Fibroblast of peridontal ligament (primary cell): Measurements from ENCODE around the gene ZPR1.

Source experiments
- DNase-seq: peaks from one replicate; pipeline ENCODE4 v3.0.0-alpha.2; 2010; ENCODE audit errors: extremely low read depth

ZPR1 gene

DNA sequence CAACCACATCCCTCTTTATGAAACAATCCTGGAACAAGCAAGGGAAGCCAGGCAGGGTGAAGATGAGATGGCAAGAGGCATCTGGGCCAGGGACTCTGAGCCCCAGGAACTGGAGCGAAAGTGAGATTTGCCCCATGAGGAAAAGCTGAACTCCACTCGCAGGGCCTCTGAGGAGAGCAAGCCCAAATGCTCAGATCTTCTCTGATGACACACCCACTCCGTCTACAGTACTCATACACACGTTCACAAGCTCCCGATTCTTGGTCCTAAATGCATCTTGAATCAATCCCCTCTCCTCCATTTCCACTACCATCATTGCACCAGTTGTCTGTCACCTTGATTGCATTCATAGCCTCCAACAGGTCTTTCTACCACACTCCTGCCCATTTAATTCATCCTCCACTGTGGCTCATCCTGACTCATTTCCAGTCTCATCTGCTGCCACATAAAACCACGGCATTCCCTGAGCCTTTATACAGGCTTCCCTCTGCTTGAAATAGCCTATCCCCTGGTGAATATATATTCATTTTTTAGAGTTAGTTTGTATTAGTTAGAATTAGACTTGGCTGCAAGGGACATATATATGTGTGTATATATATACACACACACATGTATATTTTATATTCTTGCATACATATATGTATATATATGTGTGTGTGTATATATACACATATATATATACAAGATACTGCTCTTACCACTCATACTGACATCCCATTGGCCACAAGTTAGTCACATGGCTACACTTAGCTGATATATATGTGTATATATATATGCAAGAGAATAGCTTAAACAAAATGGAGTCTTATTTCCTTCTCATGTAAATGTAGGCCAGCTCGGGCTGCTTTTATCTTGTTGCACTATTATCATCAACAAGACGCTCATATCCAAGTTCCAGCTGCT lies 5.3 kb upstream of the ZPR1 start:
- DNase-seq: peak; percentile 61

DNA sequence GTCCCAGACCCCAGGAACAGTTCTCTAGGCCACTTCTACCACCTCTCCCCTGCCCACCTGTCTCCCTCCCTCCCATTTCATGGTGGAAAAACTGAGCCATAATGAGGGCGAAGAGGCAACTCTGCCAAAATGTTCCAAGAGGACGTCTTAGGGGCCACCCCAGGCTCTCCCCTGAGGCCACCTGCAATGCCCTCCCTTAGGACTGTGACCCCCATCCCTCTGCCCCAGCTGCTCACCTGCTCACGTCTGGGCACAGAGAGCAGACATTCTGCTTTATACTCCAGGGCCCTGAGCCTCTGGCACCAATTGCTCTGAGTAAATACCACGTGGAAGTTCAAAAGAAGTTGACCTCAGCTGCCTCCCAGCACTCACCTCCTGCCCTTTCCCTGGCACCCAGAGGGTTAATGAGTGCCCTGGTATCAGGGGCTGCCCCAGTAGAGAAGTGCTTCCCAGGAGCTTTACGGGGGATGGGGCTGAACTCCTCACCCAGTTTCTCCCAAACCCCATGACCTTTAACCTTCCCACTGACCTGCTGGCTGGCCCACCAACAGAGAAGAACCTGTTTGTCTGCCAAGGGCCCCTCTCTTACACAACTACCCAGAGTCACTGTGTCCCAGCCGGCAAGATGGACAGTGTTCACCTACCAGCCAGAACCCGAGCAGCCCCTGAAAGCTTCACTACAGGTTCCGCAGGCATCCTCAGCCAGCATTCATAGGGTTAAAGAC lies 4.5 kb upstream of the ZPR1 start:
- DNase-seq: no peak

DNA sequence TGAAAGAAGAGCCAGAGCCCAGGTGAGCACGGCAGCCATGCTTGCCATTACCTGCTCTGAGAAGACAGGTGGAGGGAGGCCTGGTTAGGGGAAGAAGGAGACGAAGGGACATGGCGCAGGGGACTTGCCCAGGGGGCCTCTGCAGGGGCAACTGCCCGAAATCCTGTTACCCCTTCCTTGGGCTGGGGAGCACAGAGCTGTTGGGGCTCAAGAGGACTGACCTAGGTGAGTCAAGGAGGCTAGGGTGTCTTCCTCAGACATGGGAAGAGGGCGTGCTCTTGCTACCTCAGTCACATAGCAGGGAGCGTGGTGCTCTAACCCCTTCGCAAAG lies 4.0 kb upstream of the ZPR1 start, which contains the start of gene APOA5:
Gene APOA5 (minus strand): TSS at position 67 of the 331 bp plus-strand sequence. CDS start 19 bp downstream, at position 48.
- DNase-seq: no peak

DNA sequence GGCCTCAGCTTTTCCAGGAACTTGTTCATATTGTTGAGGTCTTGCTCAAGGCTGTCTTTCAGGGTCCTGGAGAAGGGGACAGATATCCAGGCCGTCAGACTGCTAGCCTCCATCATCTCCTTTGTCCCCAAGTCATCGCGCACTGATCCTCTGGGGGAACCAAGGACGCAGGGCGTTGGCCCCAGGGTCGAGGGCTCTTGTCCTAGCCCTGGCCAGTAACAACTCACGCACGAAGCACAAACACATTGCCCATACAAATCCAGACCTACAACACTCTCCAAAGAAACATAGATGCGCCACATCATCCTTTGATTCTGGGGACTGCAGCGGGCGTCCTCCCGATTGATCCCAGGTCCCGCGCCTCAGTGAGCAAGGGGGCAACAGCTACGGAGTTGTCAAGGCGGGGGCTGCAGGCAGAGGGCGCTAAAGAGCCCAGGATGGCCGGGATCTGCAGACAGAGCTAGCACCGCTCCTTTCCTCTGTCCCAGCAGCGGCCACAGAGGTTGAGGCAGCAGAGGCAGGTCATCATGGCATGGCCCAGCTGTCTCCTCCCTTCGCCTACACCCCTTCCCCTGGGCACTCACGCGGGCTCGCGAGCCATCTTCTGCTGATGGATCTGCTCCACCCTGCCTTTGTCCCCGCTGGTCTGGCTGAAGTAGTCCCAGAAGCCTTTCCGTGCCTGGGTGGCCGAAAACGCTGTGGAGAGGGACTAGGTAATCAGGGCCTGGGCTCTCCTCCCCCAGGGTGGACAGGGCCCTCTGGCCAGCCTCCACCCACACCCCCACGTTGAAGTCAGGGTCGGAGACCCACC lies 3.4 kb upstream of the ZPR1 start:
- DNase-seq: peak; percentile 63

DNA sequence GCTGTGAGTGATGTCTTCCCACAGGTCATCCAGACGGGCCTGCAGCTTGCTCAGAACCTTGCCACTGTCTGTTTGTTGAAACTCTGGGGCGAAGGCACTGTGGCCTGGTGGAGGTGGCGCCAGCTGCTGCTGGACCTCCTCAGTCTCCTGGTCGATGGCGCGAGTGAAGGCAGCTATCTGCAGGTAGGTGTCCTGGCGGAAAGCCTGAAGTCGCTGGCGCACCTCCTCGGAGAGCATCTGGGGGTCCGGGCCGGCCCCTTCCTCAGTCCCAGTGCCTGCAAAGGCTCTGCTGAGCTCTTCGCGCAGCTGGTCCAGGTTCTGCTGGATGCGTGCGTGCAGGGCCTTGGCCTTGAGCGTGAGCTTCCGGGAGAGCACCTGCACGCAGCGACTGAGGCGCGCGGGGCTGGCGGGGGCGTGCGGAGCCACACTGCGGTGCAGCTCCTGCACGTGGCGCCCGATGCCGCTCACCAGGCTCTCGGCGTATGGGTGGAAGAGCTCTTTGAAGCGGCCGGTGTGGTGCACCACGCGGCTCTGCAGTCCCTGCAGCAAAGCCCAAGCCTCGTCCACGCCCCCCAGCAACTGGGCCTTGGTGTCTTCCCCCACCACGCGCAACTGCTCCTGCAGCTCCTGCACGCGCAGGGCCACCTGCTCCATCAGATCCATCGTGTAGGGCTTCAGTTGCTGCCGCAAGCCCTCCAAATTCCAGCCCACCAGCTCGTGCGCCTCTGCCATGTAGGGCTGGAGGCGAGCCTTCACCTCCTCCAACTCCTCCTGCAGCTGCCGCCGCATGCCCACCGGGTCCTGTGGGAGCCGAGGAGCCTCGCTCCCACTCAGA lies 2.6 kb upstream of the ZPR1 start:
- no peak for DNase-seq

DNA sequence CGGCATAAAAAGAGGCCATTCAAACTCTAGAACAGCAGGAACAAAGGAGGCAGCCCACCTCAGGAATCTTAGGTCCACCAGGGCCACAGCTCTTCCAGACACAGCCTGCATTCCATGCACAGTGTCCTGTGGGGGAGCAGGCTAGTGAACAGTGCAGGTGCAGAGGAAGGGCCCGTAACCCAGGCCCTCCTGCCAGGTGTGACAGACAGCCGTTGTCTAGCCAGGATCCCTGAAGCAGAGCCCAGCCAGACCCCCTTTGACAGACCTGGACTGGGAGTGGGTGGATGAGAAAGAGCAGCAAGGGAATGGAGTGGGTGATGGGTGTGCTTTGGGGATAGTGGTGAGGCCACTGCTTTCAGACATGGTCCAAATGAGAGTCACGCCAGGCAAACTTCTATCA lies 1.2 kb upstream of the ZPR1 start:
- no peak for DNase-seq

DNA sequence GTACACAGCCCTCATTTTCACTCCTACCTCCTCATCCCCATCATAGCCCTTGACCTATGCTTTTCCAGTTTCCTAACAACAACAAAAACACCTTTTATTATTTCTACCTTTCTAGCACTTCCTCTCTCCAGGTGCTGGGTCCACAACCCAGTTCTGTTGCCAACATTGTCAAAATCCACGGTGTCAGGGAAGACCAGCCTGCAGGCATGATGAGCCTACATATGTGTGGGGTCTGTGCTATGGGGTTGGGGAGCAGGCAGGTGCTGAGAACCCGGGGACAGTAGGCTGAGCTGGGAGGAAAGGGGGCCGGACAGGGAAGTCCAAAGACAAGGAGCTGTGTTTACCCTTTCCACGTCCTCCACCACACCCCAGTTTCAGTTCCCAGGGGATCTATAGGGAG lies 711 bp upstream of the ZPR1 start:
- no peak for DNase-seq

DNA sequence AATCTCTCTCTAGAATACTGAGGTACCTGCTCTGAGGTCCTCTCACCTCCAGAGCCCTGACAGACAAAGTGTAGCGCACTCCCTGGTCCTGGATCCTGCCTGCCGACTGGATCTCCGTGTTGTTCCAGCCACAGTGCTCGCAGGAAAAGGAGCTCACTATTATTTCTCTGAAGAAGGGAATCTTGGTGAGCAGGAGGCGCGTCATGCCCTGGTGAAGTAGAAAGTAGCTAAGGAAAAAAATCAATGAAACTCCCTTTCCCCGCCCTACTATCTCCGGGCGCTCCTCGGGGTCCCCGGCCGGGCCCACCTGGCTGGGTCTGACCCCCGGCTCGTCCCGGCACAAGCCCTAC lies 412 bp downstream of the ZPR1 start:
- DNase-seq: no peak

DNA sequence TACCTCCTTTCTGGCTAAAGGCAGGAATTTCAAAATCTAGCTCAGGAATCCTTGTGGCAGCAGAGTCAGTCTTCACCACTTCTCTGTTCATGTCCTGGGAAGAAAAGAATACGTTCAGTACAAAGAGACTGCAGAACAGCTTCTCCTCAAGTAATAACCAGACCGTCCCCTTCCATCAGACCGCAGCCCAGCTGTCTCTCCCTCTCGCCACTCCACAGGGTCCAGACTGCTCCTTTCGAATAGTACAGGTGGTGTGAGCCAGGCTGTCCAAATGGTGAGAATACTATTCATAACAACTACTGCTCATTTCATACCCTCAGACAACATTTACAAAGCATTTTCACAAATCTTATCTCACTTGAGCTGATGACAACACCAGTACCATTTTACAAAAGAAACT lies 857 bp downstream of the ZPR1 start:
- DNase-seq: no peak

DNA sequence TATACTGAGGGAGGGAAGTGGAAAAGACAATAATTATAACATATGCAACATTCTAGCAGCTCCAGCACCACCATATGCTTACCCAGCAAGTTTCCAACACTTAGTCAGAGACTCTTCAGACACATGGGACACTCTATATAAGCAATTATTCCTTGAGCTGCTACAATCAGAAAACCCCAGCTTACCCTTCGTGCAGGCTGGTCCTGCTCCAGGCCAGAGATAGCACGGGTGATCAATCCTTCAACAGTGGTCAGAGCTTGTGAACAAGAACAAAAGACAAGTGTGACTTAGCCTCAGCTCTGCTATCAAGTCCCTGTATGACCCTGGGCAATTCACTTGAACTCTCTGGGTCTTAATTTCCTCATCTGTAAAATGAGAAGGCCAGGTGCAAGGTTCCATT lies 1.5 kb downstream of the ZPR1 start:
- DNase-seq: no peak

DNA sequence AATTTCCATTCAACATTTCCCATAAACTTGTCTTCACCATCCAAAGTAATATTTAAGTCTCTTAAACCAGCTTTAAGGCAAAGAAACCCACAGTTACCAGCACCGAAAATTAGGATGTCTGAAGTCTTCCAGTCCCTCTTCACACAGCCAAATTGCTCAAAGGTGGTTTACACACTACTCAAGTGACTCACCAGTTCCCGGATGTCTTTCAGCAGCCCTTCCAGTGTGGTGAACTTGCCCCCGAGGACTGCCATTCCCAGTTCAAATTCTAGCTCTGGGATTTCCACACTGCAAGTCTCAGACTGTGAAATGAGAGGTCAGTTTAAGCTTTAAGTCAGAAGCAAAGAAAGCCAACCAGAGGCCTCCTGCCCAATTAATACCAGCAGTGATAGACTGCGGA lies 5.1 kb downstream of the ZPR1 start:
- peak; percentile 71 for DNase-seq

DNA sequence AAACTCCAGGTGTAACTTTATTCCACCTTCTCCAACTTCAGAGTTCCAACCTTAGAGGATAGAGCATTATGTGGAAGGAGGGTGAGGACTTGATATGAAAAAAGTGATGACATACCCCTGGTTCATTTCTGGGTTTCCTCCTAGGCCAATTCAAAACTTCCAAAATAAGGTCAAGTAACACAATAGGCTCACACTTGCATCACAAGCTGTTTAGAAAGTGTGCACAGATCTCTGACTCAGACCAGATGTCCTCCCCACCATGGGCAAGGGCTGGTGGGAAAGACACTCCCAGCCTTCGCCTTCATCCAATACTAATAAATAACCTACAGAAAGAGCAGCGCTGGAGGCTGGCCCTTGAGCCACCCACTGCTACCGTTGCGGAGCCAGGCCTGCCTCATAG lies 9.3 kb downstream of the ZPR1 start:
- DNase-seq: peak; percentile 22

DNA sequence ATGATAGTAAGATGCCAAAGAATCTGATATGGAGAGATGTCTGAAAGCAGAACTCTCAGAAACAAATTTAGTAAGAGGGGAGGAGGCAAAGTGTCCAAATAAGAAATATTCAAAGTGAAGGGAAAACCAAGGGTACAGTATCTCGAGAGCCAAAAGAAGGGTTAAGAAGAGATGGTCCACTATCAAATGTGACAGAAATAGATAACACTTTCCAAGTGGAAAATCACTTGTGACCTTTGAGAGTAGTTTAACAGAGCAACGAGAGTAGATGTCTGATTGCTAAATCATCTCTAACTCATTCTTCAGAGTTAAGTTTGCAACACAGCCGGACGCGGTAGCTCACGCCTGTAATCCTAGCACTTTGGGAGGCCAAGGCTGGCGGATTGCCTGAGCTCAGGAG lies 10.8 kb downstream of the ZPR1 start:
- no peak for DNase-seq

DNA sequence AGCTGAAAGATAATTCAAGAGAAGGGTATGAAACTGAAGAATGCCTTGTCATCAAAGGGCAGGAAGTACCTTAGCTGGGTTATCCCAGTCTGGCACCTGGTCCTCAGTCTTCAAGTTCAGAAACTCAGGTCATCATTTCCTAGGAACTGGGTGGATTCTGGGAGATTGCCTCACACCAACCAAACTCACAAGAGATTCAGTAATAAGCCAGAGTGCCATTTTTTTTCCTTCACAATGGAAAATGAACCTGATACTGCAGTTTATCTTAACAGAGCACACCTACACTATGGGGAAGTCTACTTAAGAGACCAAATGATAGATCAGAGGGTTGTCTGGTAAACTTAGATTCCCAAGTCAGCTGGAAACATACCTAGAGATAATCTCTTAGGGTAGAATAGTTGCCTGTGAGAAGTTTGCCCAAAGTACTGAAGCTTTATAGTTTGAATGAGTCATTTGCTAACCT lies 11.3 kb downstream of the ZPR1 start:
- no peak for DNase-seq

DNA sequence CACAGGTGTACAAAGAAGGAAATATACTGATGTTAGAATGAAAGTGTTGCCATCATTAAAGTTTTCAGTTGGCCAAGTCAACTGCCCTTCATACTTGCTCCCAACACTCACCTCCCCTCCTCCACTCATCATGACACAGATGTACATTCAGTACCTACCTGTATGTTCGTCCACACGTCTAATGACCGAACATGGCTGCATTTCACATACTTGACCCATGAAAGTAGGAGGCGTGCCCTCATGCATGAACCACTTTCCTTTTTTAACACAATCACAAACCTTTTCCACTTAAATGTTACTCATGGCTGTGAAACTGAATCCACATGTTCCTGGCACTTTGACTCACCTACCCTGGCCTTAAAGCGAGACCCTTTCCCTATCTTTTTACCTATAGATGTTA lies 11.8 kb downstream of the ZPR1 start:
- no peak for DNase-seq

DNA sequence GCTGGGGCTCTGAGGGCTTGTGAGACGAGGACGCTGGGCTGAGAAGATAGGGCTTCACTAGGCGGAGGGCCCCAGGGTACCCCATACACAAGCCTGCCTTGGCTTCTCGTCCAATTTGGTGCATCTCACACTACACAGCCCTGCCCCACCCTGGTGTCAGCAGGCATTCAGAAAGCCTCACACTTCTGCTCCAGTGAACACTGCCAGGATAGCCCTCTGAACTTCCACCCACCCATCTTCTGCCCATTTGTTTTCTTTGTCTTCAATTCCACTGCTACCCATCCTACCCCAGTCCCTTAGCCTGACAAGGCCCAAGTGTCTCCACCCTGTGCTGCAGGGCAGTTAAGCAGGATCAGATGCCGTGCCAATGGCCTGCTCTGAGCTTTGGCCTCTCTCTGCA lies 13.2 kb downstream of the ZPR1 start:
- DNase-seq: no peak

DNA sequence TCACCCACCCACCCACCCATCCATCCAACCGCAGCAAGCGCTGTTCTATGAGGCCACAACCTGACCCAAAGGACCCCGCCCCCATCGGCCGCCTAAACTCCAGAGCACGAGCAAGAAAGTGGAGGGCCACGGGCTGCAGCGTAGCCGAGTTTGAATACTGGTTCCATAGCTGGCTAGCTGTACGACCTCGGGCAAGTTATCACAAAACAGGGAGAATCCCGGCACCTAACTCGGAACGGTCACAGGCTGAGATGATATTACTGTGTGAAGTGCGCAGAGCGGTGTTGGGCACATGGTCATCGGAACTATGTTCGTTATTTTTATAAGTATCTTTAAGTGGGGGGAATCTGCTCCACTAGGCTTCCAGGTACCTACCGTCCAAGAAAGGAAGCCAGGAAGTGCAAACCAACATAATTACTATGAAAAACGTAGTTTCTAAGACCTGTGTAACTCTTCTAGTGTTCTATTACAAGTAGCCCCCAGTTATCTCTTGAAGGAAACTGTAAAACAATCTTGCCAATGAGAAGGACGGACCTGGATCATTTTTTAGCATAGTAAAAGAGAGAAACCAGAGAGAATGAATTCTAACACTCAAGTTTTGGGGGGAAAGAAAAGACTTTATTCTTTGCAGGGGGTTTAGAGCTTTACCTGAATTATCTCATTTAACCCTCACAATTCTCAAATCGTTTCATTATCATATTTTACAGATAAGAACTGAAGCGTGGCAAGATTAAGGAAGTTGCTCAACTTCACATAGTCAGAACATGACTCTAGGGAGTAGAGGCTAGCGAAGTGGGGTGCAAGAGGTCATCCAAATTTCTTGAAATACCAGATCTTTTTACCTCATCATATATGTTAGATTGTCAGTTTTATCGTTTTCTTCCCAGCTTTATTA lies 14.4 kb downstream of the ZPR1 start:
- DNase-seq: peak; percentile 29

DNA sequence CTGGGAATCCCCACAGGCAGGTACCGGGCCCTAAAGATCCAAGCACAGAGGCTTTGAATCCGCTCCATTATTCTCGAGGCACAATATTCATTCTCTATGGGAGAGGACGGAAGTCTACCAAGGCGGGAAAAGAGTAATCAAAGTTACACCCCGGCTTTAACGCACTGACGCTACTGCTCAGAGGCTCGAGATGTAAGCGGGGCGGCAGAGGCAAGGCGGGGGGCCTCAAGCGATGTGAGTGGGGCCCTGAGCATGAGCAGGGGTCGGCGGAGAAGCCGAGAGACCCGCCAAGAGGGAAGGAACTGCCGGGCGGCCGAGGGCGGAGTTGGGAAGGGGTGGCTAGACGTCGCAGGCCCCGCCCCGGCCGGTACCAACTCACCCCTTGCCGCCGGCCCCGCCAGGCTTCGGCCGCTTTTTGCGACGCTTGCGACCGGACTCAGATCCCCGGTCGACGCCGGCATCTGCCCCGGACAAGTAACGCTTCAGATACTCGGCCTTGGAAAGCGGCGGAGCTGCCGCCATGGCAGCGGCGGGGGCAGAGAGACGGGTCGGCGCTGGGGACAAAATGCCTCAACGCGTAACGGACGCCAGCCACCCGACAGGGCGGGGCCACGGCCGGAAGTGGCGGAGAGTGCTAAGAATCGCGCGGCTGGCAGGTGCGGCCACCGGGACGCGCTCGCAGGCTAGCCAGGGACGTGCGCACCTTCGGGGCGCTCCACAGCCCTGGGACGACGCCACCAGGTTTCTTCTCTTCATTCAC lies 15.2 kb downstream of the ZPR1 start, which contains the start of gene BUD13:
Gene BUD13 (minus strand): TSS at position 545 of the 760 bp plus-strand sequence. CDS start 23 bp downstream, at position 522.
- peak; percentile 68 for DNase-seq

DNA sequence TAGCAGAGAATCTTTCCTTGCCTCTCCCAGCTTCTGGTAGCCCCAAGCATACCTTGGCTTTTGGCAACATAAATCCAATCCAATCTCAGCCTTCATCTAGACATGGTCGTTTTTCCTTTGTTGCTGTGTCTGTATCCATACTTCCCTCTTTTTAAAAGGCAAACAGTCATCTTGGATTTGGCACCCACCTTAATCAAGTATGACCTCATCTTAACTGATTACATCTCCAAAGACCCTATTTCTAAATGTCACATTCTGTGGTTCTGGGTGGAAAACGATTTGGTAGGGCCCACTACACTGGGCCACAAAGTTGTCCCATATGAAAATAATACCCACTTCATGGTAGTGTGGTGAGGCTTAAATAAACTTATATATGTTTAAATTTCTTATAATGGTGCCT lies 15.9 kb downstream of the ZPR1 start:
- no peak for DNase-seq

DNA sequence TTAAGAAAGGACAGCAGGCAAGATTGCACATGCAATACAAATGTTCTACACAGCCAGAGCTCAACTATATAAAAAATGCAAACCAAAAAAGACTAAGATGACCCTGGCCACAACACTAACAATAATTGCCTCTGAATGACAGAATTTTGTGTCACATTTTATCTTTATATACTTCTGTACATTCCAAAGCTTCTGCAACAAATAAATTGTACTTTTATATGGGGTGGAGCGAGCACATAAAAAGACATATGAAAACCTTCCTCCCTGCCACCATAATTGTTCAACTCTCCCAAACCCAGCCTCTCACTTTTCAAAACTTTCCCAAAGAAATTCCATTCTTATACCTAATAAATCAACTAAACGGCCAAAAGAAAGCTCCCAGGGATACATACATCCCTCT lies 25.7 kb downstream of the ZPR1 start:
- no peak for DNase-seq
